Ascending aorta (tissue), 2 donors: Measurements from ENCODE around the gene GZMM. TPM values are rescaled to one million over a fixed set of nuclear protein-coding genes. Genes with fewer than 3 reads are reported as not detected.

Source experiments
- DNase-seq, 2 donors: peaks; one replicate each; pipeline ENCODE4 v3.0.0-alpha.2; 2019; ENCODE audit warnings: low spot score in 2 of 2
- H3K27ac ChIP-seq, 2 donors: fragments of 200-600 bp; sonication (generic); one replicate each; pipeline ENCODE4 v1.5.1; 2016 to 2017; ENCODE audit warnings: mild to moderate bottlenecking in 1 of 2
- H3K27me3 ChIP-seq: fragments of 200-600 bp; sonication (generic); one replicate; pipeline ENCODE4 v1.5.1; 2017
- H3K36me3 ChIP-seq, 2 donors: fragments of 200-600 bp; sonication (generic); one replicate each; pipeline ENCODE4 v1.5.1; 2016
- H3K4me1 ChIP-seq, 2 donors: fragments of 200-600 bp; sonication (generic); one replicate each; pipeline ENCODE4 v1.5.1; 2016 to 2017; ENCODE audit warnings: mild to moderate bottlenecking in 1 of 2
- H3K4me3 ChIP-seq, 2 donors: fragments of 200-600 bp; sonication (generic); one replicate each; pipeline ENCODE4 v1.5.1; 2016 to 2017; ENCODE audit warnings: mild to moderate bottlenecking in 1 of 2
- H3K9me3 ChIP-seq, 2 donors: fragments of 200-600 bp; sonication (generic); one replicate each; pipeline ENCODE4 v1.5.1; 2016
- CTCF ChIP-seq, 3 experiments: fragments of 200-600 bp in 2 of 3; fragments of 450-650 bp in 1 of 3; sonication (generic) in 2 of 3; IDR thresholded peaks; one replicate each; pipeline ENCODE4 v1.5.1; 2016 to 2019; ENCODE audit warnings: antibody characterized with exemption in 3 of 3, mild to moderate bottlenecking in 1 of 3, moderate library complexity in 1 of 3
- intact Hi-C: fragments of 100-400 bp; cut with DNase I; formaldehyde crosslinking; loops from one replicate; pipeline ENCODE4 v1.15.1; 2023
- total RNA-seq: library from RNA; depleted of rRNA; stranded (reverse); fragments of >200 nt; gene quantifications from one replicate; pipeline ENCODE4 v1.1.0, GENCODE V29; 2016

Gene GZMM
- total RNA-seq, 1 donor from 2014 or later, result not detected

GRCh38 chr19:501646-502045, 42.2 kb upstream of the GZMM start:
- DNase-seq, result no peak
- Histone ChIP-seq H3K27ac (no peak overlapping the region), H3K4me1 (peaks cover 0 to 4% of the 10 kb centered on the region in 2 donors), H3K4me3 (no peak overlapping the region), H3K36me3 (no peaks in the 10 kb centered on the region), H3K27me3 (peaks cover 17% of the 10 kb centered on the region), H3K9me3 (no peaks in the 10 kb centered on the region)
- TF ChIP-seq CTCF (IDR thresholded peaks at IDR 0.05), result no peak
- intact Hi-C loops, result loop anchor here (10.0 kb wide), 1 partner anchor 157 kb away; the partner anchor contains the start of gene MIER2

GRCh38 chr19:504616-505015, 39.2 kb upstream of the GZMM start:
- no peaks in the 10 kb centered on the region for H3K27me3 ChIP-seq
- intact Hi-C loops, result loop anchor here (10.0 kb wide), 1 partner anchor 160 kb away; the partner anchor contains the start of gene MIER2
- DNase-seq, result no peak
- peaks cover 4 to 5% of the 10 kb centered on the region in 2 donors for H3K36me3 ChIP-seq
- H3K9me3 ChIP-seq, result no peaks in the 10 kb centered on the region
- no peak overlapping the region for H3K4me3 ChIP-seq
- peaks cover 0 to 9% of the 10 kb centered on the region in 2 donors for H3K4me1 ChIP-seq
- H3K27ac ChIP-seq, result no peak overlapping the region
- TF ChIP-seq CTCF (IDR thresholded peaks at IDR 0.05), result no peak

- DNase-seq, result peak; percentile 97 to 99
- Histone ChIP-seq H3K27ac (peak overlapping the region; percentile 92 to 93), H3K4me3 (peak overlapping the region; percentile 74 to 93), H3K36me3 (peaks cover 4 to 6% of the 10 kb centered on the region in 2 donors), H3K9me3 (no peaks in the 10 kb centered on the region), H3K4me1 (peaks cover 0 to 9% of the 10 kb centered on the region in 2 donors), H3K27me3 (no peaks in the 10 kb centered on the region)
- peak; percentile 96 to 97 (median 96) for TF ChIP-seq CTCF (IDR thresholded peaks at IDR 0.05)
- intact Hi-C loops, result loop anchor here (1.0 to 10.0 kb wide), 4 partner anchors 17 to 162 kb away; partner anchors contain the start of genes BSG, CDC34 and MIER2
These were observed 37.2 kb upstream of the GZMM start for GRCh38 chr19:506404-507285.

- Histone ChIP-seq H3K4me1 (peaks cover 0 to 9% of the 10 kb centered on the region in 2 donors), H3K27ac (peak within 1 kb of the TSS; percentile 92 to 93), H3K4me3 (peak within 1 kb of the TSS; percentile 92 to 93), H3K36me3 (peaks cover 4 to 6% of the 10 kb centered on the region in 2 donors), H3K27me3 (no peaks in the 10 kb centered on the region), H3K9me3 (no peaks in the 10 kb centered on the region)
- peak in 1 of 3 experiments; percentile 18 for TF ChIP-seq CTCF (IDR thresholded peaks at IDR 0.05)
- peak in 1 of 2 donors; percentile 86 for DNase-seq
- intact Hi-C loops, result loop anchor here (1.0 to 10.0 kb wide), 4 partner anchors 18 to 163 kb away; partner anchors contain the start of genes BSG, CDC34 and MIER2
These were observed 36.3 kb upstream of the GZMM start, which contains the start of gene TPGS1 for GRCh38 chr19:507286-508203. TSS of gene TPGS1 (plus strand) at chr19:507497. CDS start at chr19:507507, 10 bp downstream.
